RWPE2 (cell line): ENCODE results near the gene NCR3LG1.

Experiments
- ATAC-seq: fragments of 200-7000 bp; cut with Tn5 transposase; 3 replicates; pipeline ENCODE4 v1.9.1; 2021; ENCODE audit warnings: low read depth
- DNase-seq: peaks from one replicate; pipeline ENCODE4 v3.0.0-alpha.2; 2020; ENCODE audit warnings: low spot score
- H3K27ac ChIP-seq: fragments of 450-650 bp; 2 replicates; pipeline ENCODE4 v1.5.1; 2017; ENCODE audit warnings: mild to moderate bottlenecking; ENCODE audit not compliant: poor library complexity, severe bottlenecking
- H3K27me3 ChIP-seq: fragments of 250-450 bp; sonication (Bioruptor Pico); 2 replicates; pipeline ENCODE4 v1.5.1; 2021; ENCODE audit warnings: mild to moderate bottlenecking, moderate library complexity; ENCODE audit not compliant: insufficient read depth, poor library complexity, severe bottlenecking
- H3K36me3 ChIP-seq: fragments of 250-450 bp; sonication (Bioruptor Pico); 2 replicates; pipeline ENCODE4 v1.5.1; 2020; ENCODE audit warnings: low read depth, mild to moderate bottlenecking, moderate library complexity
- H3K4me1 ChIP-seq: fragments of 250-450 bp; sonication (Bioruptor Pico); 2 replicates; pipeline ENCODE4 v1.5.1; 2021; ENCODE audit warnings: mild to moderate bottlenecking, moderate library complexity; ENCODE audit not compliant: insufficient read depth, poor library complexity, severe bottlenecking
- H3K4me3 ChIP-seq: fragments of 250-450 bp; sonication (Bioruptor Pico); 2 replicates; pipeline ENCODE4 v1.5.1; 2021; ENCODE audit warnings: mild to moderate bottlenecking, moderate library complexity; ENCODE audit not compliant: severe bottlenecking
- H3K9me3 ChIP-seq: fragments of 250-450 bp; sonication (Bioruptor Pico); 2 replicates; pipeline ENCODE4 v1.5.1; 2021; ENCODE audit warnings: mild to moderate bottlenecking, moderate library complexity; ENCODE audit not compliant: severe bottlenecking
- CTCF ChIP-seq: fragments of 450-650 bp; IDR thresholded peaks from one replicate; pipeline ENCODE4 v1.5.1; 2017; ENCODE audit warnings: mild to moderate bottlenecking, moderate library complexity; ENCODE audit not compliant: poor library complexity, severe bottlenecking

The NCR3LG1 gene

GRCh38 chr11:17395554-17395961, 44.0 kb downstream of the NCR3LG1 start:
- Histone ChIP-seq H3K36me3 (no peaks in the 10 kb centered on the region), H3K9me3 (no peaks in the 10 kb centered on the region), H3K27me3 (no peaks in the 10 kb centered on the region), H3K4me1 (no peaks in the 10 kb centered on the region), H3K4me3 (no peak overlapping the region), H3K27ac (no peak overlapping the region)
- no peak for DNase-seq
- TF ChIP-seq CTCF = no peak
- no peak for ATAC-seq

GRCh38 chr11:17395978-17396377, 44.4 kb downstream of the NCR3LG1 start:
- ATAC-seq = no peak
- no peaks in the 10 kb centered on the region for H3K9me3 ChIP-seq

GRCh38 chr11:17396598-17397310, 45.2 kb downstream of the NCR3LG1 start:
- DNase-seq (no peak), ATAC-seq (no peak)
- TF ChIP-seq CTCF = no peak
- no peaks in the 10 kb centered on the region for H3K9me3 ChIP-seq
- no peaks in the 10 kb centered on the region for H3K4me1 ChIP-seq
- H3K27ac ChIP-seq = no peak overlapping the region
- H3K36me3 ChIP-seq = no peaks in the 10 kb centered on the region
- no peak overlapping the region for H3K4me3 ChIP-seq
- no peaks in the 10 kb centered on the region for H3K27me3 ChIP-seq

More at GRCh38 chr11:17395978-17396377, 44.4 kb downstream of the NCR3LG1 start:
- DNase-seq = no peak
- Histone ChIP-seq H3K36me3 (no peaks in the 10 kb centered on the region), H3K4me3 (no peak overlapping the region), H3K4me1 (no peaks in the 10 kb centered on the region), H3K27ac (no peak overlapping the region), H3K27me3 (no peaks in the 10 kb centered on the region)
- no peak for TF ChIP-seq CTCF

- TF ChIP-seq CTCF = no peak
- no peaks in the 10 kb centered on the region for H3K9me3 ChIP-seq
- no peak overlapping the region for H3K4me3 ChIP-seq
- no peaks in the 10 kb centered on the region for H3K36me3 ChIP-seq
- no peak overlapping the region for H3K27ac ChIP-seq
- ATAC-seq = no peak
- H3K4me1 ChIP-seq = no peaks in the 10 kb centered on the region
- DNase-seq = no peak
- no peaks in the 10 kb centered on the region for H3K27me3 ChIP-seq
These were observed 45.9 kb downstream of the NCR3LG1 start for GRCh38 chr11:17397311-17398002.

- Histone ChIP-seq H3K4me1 (no peaks in the 10 kb centered on the region), H3K9me3 (no peaks in the 10 kb centered on the region), H3K36me3 (no peaks in the 10 kb centered on the region), H3K27ac (no peak overlapping the region), H3K27me3 (no peaks in the 10 kb centered on the region), H3K4me3 (no peak overlapping the region)
- TF ChIP-seq CTCF = no peak
- ATAC-seq (no peak), DNase-seq (no peak)
These were observed 47.6 kb downstream of the NCR3LG1 start for GRCh38 chr11:17399236-17399635.
